ENCODE data around the gene TUBB2A. TPM values are rescaled to one million over a fixed set of nuclear protein-coding genes. Genes with fewer than 3 reads are reported as not detected.

The TUBB2A gene
- total RNA-seq, 1 donor from 2014 or later, result 18.3 TPM

GRCh38 chr6:3120765-3121089 lies 36.6 kb downstream of the TUBB2A start:
- no peak overlapping the region for H3K4me3 ChIP-seq
- no peak overlapping the region for H3K27ac ChIP-seq
- ATAC-seq (no peak), DNase-seq (no peak)
- no peak for TF ChIP-seq CTCF (IDR thresholded peaks at IDR 0.05)
- H3K27me3 ChIP-seq (ENCODE audit: low read depth), result no peaks in the 10 kb centered on the region
- intact Hi-C loops (cut with DNase I), result loop anchor here (10.0 kb wide), 1 partner anchor 134 kb away; the partner anchor contains the start of gene PSMG4
- H3K36me3 ChIP-seq, result no peaks in the 10 kb centered on the region
- H3K4me1 ChIP-seq, result peaks cover 14% of the 10 kb centered on the region
- H3K9me3 ChIP-seq, result no peaks in the 10 kb centered on the region

- H3K4me3 ChIP-seq, result peak overlapping the region; percentile 83
- ATAC-seq (peak; percentile 51 to 53), DNase-seq (no peak)
- H3K27ac ChIP-seq, result peak overlapping the region; percentile 93
- peaks cover 14% of the 10 kb centered on the region for H3K4me1 ChIP-seq
- H3K9me3 ChIP-seq, result no peaks in the 10 kb centered on the region
- no peak for TF ChIP-seq CTCF (IDR thresholded peaks at IDR 0.05)
- intact Hi-C loops (cut with DNase I), result no loop called here
- peaks cover 12% of the 10 kb centered on the region for H3K36me3 ChIP-seq
- no peaks in the 10 kb centered on the region for H3K27me3 ChIP-seq (ENCODE audit: low read depth)
Observed at GRCh38 chr6:3119040-3119723, 38.2 kb downstream of the TUBB2A start.

GRCh38 chr6:3118353-3119039 lies 38.8 kb downstream of the TUBB2A start, which contains the start of gene BPHL:
Gene BPHL, plus strand, starts transcription at chr6:3118711. Its CDS starts 30 bp downstream, at chr6:3118741.
- H3K4me3 ChIP-seq, result peak within 1 kb of the TSS; percentile 83
- H3K4me1 ChIP-seq, result peaks cover 14% of the 10 kb centered on the region
- DNase-seq (peak; percentile 98), ATAC-seq (peak; percentile 99)
- H3K27me3 ChIP-seq (ENCODE audit: low read depth), result no peaks in the 10 kb centered on the region
- no peaks in the 10 kb centered on the region for H3K9me3 ChIP-seq
- peaks cover 19% of the 10 kb centered on the region for H3K36me3 ChIP-seq
- intact Hi-C loops (cut with DNase I), result no loop called here
- no peak for TF ChIP-seq CTCF (IDR thresholded peaks at IDR 0.05)
- H3K27ac ChIP-seq, result peak within 1 kb of the TSS; percentile 93

- Histone ChIP-seq H3K27ac (peak overlapping the region; percentile 93), H3K27me3 (ENCODE audit: low read depth) (no peaks in the 10 kb centered on the region), H3K4me3 (peak overlapping the region; percentile 83), H3K36me3 (peaks cover 25% of the 10 kb centered on the region), H3K4me1 (peaks cover 14% of the 10 kb centered on the region), H3K9me3 (no peaks in the 10 kb centered on the region)
- DNase-seq, result no peak
- ATAC-seq, result no peak
- no peak for TF ChIP-seq CTCF (IDR thresholded peaks at IDR 0.05)
- intact Hi-C loops (cut with DNase I), result no loop called here
Observed at GRCh38 chr6:3117912-3118352, 39.4 kb downstream of the TUBB2A start.

GRCh38 chr6:3114377-3114776 lies 43.0 kb downstream of the TUBB2A start:
- peaks cover 10% of the 10 kb centered on the region for H3K4me1 ChIP-seq
- no peak overlapping the region for H3K27ac ChIP-seq
- ATAC-seq (no peak), DNase-seq (no peak)
- TF ChIP-seq CTCF (IDR thresholded peaks at IDR 0.05), result no peak
- H3K27me3 ChIP-seq (ENCODE audit: low read depth), result no peaks in the 10 kb centered on the region
- no peaks in the 10 kb centered on the region for H3K9me3 ChIP-seq
- intact Hi-C loops (cut with DNase I), result no loop called here
- peaks cover 59% of the 10 kb centered on the region for H3K36me3 ChIP-seq
- H3K4me3 ChIP-seq, result no peak overlapping the region
